ENCODE measurements around the gene TANGO6.

The TANGO6 gene

GRCh38 chr16:68994324-68994723 is 151.0 kb downstream of the TANGO6 start:
- TF ChIP-seq CTCF (IDR thresholded peaks at IDR 0.05), result no peak
- Mint-ChIP-seq H3K4me1 (peaks cover 11% of the 10 kb centered on the region), H3K4me3 (no peak overlapping the region), H3K9me3 (peaks cover 4% of the 10 kb centered on the region), H3K27ac (no peak overlapping the region), H3K27me3 (ENCODE audit: low read depth, poor library complexity) (no peaks in the 10 kb centered on the region), H3K36me3 (ENCODE audit: low read depth) (peaks cover 15% of the 10 kb centered on the region)
- DNase-seq, result no peak

GRCh38 chr16:68995011-68995504 is 151.7 kb downstream of the TANGO6 start:
- Mint-ChIP-seq H3K9me3 (peaks cover 4% of the 10 kb centered on the region), H3K27me3 (ENCODE audit: low read depth, poor library complexity) (no peaks in the 10 kb centered on the region), H3K36me3 (ENCODE audit: low read depth) (peaks cover 15% of the 10 kb centered on the region), H3K4me3 (no peak overlapping the region), H3K27ac (no peak overlapping the region), H3K4me1 (peaks cover 11% of the 10 kb centered on the region)
- no peak for DNase-seq
- peak; percentile 14 for TF ChIP-seq CTCF (IDR thresholded peaks at IDR 0.05)

- Mint-ChIP-seq H3K4me3 (no peak overlapping the region), H3K36me3 (ENCODE audit: low read depth) (peaks cover 30% of the 10 kb centered on the region), H3K27ac (no peak overlapping the region), H3K27me3 (ENCODE audit: low read depth, poor library complexity) (no peaks in the 10 kb centered on the region), H3K9me3 (peaks cover 20% of the 10 kb centered on the region), H3K4me1 (peaks cover 11% of the 10 kb centered on the region)
- no peak for TF ChIP-seq CTCF (IDR thresholded peaks at IDR 0.05)
- no peak for DNase-seq
Observed at GRCh38 chr16:68997564-68997963, 154.2 kb downstream of the TANGO6 start.

GRCh38 chr16:68999114-68999513 is 155.8 kb downstream of the TANGO6 start:
- no peak for TF ChIP-seq CTCF (IDR thresholded peaks at IDR 0.05)
- no peak for DNase-seq
- H3K36me3 Mint-ChIP-seq (ENCODE audit: low read depth), result peaks cover 44% of the 10 kb centered on the region
- peaks cover 10% of the 10 kb centered on the region for H3K4me1 Mint-ChIP-seq
- H3K4me3 Mint-ChIP-seq, result no peak overlapping the region
- H3K27ac Mint-ChIP-seq, result no peak overlapping the region
- peaks cover 36% of the 10 kb centered on the region for H3K9me3 Mint-ChIP-seq
- H3K27me3 Mint-ChIP-seq (ENCODE audit: low read depth, poor library complexity), result no peaks in the 10 kb centered on the region

- Mint-ChIP-seq H3K27ac (no peak overlapping the region), H3K9me3 (peaks cover 51% of the 10 kb centered on the region), H3K4me3 (no peak overlapping the region), H3K27me3 (ENCODE audit: low read depth, poor library complexity) (peaks cover 6% of the 10 kb centered on the region), H3K4me1 (no peaks in the 10 kb centered on the region), H3K36me3 (ENCODE audit: low read depth) (peaks cover 54% of the 10 kb centered on the region)
- no peak for TF ChIP-seq CTCF (IDR thresholded peaks at IDR 0.05)
- DNase-seq, result no peak
Observed at GRCh38 chr16:69003500-69003899, 160.2 kb downstream of the TANGO6 start.

- TF ChIP-seq CTCF (IDR thresholded peaks at IDR 0.05), result no peak
- no peak for DNase-seq
- Mint-ChIP-seq H3K4me3 (no peak overlapping the region), H3K27me3 (ENCODE audit: low read depth, poor library complexity) (peaks cover 6% of the 10 kb centered on the region), H3K9me3 (peaks cover 46% of the 10 kb centered on the region), H3K4me1 (no peaks in the 10 kb centered on the region), H3K36me3 (ENCODE audit: low read depth) (peaks cover 54% of the 10 kb centered on the region), H3K27ac (no peak overlapping the region)
Observed at GRCh38 chr16:69005641-69006355, 162.5 kb downstream of the TANGO6 start.
